GM18873 (cell line): ENCODE results near the gene ATXN2.

Experiments used
- ATAC-seq: cut with Tn5 transposase; IDR thresholded peaks from one replicate; pipeline ENCODE4 v1.9.1; 2021; ENCODE audit warnings: mild to moderate bottlenecking, moderate library complexity, moderate number of reproducible peaks; ENCODE audit not compliant: unreplicated experiment, low FRiP score

The ATXN2 gene

DNA sequence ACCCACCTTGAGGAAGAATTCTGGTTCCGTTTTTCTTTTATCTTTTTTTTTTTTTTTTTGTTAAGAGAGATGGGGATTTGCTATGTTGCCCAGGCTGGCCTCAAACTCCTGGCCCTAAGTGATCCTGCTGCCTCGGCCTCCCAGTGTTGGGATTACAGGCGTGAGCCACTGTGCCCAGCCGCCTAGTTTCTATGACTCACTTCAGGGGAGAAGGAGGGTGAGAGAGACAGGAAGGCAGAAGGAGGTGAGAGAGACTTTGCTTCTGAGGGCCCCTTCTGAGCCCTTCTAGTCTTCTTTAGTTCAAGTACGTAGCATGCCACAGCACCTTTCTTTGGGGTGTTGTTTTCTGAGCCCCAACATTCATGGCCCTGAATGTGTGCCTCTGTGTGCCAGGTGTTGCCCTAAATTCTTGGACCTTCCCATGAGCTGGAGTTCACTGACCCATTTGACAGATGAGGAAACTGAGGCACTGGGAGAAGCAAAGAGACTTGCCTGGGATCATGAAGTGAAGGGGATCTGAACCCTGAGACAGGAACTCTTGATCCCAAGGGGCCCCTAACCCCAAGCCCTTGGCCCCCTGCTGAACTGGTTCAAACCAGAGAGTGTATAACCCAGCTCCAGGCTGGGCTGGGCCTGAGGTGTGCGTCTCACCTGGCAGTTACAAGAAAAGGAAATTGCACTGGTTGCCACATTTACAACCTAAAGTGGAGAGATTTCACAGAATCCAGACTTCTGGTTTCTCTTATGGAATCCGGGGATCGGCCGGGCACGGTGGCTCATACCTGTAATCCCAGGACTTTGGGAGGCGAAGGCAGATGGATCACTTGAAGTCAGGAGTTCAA is 172.6 kb downstream of the ATXN2 start:
- no peak for ATAC-seq

DNA sequence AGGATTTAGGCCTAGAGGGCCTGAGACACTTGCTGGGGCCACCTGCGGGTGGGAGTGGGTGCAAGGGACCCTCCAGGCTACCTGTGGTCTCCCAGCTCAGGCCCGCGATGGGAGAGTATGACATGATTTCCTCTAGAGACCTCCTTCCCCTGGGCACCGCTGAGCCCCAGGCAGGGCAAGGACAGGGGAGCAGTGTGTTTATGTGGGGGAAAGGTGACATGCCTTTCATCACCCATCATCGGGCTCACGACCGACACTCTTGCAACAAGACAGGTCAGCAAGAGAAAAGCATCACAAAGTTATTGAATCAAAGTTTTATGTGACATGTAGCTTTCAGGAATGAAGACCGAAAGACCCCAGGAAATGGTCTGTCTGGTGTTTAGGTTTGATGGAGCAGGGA is 173.5 kb downstream of the ATXN2 start:
- no peak for ATAC-seq

DNA sequence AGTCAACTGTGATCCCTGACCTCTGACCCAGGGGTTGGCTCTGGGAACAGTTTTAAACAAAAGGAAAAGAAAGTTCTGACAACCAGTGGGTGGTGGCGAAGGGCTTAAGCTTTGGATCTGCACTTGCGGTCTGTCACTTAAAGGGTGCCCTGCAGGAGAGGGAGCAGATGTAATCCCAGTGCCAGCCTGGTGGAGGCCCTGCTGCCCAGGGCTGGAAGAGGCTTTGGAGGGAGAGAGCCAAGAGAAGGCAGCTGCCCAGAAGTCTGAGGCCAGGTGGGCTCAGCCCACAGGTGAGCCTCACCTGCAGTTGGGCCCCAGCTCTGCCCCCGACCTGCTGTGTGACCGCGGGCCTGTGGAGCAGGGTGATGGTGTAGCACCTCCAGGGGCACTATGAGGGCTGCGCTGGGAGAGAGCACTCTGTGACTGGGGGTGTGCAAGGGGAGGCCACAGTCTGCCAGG is 174.3 kb downstream of the ATXN2 start:
- ATAC-seq = no peak

DNA sequence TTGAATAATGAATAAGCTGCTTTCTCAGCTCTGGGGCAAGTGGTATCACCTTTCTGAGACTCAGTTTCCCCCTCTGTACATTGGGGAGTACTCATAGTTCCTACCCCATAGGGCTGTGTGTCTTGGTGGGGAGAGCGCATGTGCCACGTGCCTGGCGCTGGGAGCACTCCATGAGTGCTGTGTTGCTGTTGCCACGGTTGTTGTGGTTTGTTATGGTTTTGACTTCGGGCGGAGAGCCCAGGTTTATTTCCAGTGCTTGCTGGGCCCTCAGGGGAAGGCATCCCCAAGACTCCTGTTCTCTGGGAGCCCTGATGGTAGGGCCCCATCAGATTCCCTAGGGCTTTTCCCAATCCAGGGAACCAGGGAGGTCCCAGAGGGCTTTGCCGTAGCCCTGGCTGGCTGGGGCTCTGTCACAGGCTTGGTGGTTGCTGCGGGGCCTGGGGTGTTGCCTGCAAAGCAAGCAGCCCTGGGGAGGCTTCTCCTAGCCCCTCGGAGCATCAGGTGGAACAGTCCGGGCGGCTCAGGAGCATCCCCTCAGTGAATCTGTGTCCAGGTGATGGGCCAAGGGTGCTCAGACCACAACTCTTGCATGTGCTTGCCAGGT is 174.8 kb downstream of the ATXN2 start:
- no peak for ATAC-seq

DNA sequence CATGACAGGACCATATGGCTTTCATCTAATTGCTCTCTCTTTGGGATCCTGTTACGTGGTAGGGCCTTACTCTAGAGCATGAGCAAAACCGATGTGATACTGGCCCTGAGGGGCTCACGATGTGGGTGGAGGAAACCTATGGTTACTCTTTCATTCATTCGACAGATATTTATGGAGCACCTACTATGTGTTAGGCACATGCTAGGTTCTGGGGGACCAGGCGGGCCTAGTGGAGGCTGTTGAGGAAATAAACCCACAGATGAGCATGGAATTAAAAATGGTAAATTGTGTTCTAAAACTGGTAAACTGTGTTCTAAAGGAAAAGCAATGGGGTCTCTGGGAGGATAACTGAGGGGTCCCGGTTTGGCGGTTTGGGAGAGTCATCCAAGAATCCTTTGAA is 178.6 kb downstream of the ATXN2 start:
- ATAC-seq = no peak

DNA sequence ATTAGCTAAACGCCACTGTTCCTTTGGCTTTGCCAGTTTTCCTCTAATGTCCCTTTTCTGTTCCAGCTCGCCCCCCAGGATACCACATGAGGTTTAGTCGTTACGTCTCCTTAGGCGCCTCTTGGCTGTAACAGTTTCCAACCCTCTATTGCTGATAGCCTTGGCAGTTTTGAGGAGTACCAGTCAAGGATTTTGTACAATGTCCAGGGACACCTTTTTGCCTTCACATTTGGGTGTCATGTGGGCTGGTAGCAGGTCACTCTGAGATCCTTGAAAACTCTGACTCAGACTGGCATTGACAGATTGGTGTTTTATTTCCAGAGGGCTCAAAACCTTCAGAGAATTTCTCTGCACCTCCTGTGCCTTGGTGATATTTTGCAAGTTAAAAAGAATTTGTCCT is 179.3 kb downstream of the ATXN2 start:
- ATAC-seq = no peak

DNA sequence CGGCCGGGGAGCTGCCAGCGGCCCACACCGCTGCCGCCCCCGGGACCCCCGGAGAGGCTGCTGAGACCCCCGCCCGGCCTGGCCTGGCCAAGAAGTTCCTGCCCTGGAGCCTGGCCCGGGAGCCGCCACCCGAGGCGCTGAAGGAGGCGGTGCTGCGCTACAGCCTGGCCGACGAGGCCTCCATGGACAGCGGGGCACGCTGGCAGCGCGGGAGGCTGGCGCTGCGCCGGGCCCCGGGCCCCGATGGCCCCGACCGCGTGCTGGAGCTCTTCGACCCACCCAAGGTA is 180.6 kb downstream of the ATXN2 start:
- ATAC-seq = no peak

DNA sequence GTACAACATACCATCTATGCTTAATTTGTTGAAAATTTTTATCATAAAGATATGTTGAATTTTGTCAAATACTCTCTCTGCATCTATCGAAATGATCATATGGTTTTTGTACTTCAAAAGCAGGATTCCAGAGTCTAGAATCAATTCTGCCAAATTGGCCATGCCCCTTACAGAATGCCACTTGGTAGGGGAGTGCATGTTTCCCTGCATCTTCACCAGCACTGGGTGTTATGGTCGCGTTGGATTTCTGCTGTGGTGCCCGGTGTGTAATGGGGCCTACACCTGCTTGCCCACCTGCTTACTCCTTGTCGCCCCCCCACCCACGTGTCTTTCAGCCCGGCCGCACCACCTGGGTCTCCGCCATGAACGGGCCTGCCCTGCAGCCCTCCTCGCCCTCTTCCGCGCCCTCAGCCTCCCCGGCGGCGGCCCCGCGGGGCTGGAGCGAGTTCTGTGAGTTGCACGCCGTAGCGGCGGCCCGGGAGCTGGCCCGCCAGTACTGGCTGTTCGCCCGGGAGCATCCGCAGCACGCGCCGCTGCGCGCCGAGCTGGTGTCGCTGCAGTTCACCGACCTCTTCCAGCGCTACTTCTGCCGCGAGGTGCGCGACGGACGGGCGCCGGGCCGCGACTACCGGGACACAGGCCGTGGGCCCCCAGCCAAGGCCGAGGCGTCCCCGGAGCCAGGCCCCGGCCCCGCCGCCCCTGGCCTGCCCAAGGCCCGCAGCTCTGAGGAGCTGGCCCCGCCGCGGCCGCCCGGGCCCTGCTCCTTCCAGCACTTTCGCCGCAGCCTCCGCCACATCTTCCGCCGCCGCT is 181.1 kb downstream of the ATXN2 start:
- no peak for ATAC-seq

DNA sequence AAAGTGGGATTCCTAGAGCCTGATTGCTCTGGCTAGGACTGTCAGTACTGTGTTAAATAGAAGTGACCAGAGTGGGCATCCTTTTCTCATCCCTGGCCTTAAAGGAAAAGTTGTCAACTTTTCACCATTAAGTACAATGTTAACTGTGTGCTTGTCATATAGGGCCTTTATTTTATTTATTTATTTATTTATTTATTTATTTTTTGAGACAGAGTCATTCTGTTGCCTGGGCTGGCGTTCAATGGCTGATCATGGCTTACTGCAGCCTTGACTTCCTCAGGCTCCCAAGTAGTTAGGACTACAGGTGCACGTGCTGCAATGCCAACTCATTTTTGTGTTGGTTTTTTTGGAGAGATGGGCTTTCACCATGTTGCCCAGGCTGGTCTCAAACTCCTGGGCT is 181.8 kb downstream of the ATXN2 start:
- no peak for ATAC-seq

DNA sequence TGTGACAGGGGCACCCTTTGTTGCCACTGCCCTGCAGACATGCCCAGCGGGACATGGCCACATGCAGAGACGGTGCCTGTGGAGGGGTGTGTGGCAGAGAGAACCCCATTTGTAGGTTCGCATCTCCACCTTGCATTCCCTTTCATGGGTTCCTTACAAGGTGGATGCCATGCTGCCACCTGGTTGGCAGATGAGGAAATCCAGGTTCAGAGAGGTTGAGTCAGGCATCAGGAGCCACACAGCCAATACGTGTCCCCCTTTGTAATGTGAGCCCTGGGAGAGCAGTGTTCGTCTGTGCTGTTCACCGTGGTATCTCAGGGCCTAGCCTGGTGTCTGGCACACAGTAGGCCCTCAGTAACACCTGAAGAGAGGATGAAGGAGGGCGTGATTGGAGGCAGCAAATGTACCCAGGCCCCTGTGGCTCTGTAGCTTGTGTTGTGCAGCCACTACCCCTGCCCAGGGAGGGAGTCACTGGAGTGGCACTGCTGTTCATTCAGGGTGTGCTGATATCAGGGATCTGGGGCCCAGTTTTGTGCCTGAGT is 184.3 kb downstream of the ATXN2 start:
- ATAC-seq = no peak

DNA sequence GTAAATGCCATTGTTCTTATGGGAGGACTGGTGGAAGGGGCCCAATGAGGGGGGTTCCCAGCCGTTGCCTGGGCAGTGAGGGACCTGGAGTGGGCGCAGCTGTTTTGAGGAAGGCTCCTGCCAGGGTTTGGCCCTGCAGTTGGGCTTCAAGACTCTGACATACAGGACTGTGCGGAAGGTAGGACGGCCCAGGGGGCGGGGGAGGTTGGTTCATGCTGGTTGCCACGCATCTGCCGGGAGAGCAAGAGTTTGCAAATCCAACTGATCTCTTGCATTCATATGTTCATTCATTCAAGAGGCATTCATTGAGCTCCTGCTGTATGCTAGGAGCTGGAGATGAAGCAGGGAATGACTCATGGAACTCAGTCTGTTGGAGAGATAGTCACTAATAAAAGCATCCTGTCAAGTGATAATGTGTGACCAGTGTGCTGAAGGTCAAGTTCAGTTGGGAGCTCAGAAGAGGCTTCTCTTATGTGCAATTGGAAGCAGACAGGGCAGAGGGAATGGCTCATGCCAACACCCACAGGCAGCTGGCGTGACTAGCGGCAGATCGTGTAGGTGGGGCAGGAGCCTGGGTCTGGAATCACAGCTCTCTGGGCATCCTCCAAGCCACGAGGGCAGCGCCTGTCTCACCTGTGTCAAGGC is 185.6 kb downstream of the ATXN2 start:
- no peak for ATAC-seq

DNA sequence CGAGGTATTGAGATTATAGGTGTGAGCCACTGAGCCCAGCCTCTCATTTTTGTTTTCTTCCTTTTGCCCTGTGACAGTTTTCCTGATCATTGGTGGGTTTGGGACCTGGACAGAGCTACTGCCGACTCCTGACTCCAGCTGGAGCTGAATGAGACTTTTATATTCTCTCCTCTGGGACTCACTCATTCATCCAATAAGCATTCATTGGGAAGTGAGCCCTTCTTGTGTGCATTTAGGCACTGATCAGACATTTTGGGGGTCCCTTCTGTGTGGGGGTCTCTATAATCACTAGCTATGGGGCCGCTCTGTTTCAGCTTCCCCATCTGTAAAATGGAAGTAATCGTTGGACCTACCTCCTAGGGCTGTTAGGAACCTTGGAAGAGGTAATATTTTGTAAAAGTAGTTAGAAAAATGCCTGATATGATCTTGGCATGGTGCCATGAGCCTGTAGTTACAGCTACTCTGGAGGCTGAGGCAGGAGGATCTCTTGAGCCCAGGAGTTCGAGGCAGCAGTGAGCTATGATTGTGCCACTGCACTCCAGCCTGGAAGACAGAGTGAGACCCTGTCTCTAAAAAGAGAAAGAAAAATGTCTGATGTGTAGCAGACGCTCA is 186.2 kb downstream of the ATXN2 start:
- ATAC-seq = no peak

DNA sequence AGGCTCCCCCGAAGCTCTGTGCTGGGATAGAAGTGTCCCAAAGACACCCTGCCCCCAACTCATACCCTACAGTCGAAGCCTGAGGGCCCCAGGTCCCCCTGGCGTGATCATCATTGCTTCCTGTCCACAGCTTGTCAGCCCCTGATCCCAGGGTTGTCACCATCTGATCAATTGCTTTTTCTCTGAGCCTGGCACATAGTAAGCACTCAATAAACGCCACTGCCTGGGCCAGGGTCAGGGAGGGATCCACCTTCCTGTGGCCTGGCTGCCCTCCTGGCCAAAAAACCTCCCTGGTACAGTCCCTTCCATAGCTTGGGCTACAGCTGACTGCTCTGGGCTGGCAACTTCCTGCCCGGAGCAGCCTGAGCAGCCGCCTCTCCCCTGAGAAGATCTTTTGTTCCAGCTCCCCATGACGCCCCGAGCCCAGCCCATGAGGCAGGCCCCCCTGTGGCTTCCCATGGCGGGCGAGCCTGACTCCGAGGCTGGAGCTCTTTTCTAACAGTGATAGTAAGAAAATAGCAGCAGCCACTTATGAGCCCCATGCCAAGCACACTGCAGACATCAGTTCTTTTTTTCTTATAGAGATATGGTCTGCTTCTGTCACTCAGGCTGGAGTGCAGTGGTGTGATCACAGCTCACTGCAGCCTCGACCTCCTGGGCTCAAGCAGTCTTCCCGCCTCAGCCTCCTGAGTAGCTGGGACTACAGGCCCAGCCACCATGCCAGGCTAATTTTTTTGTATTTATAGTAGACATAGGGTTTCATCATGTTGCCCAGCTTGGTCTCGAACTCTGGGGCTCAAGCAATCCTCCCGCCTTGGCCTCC is 186.9 kb downstream of the ATXN2 start:
- ATAC-seq = no peak

DNA sequence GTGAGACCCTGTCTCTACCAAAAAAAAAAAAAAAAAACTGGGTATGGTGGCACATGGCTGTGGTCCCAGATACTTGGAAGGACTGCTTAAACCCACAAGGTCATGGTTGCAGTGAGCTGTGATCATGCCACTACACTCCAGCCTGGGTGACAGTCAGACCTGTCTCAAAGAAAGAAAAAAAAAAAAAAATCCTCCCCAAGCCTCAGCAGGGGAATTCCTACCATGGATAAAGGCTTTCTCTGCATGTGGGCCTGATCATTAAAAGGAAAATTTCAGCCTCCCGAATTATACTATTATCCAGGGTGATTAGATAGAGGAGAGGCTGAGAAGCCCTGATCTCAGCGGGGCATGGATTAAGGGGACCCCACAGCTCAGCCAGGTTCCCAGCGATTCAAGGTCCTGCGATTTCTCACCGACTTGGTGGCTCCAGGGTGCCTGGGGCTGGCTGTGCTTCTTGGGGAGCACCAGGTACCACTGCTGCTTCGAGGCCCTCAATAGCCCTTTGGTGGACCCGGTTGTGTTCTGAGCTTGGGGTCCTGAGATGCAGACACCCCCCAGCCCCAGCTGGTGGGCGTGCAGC is 187.8 kb downstream of the ATXN2 start:
- no peak for ATAC-seq

DNA sequence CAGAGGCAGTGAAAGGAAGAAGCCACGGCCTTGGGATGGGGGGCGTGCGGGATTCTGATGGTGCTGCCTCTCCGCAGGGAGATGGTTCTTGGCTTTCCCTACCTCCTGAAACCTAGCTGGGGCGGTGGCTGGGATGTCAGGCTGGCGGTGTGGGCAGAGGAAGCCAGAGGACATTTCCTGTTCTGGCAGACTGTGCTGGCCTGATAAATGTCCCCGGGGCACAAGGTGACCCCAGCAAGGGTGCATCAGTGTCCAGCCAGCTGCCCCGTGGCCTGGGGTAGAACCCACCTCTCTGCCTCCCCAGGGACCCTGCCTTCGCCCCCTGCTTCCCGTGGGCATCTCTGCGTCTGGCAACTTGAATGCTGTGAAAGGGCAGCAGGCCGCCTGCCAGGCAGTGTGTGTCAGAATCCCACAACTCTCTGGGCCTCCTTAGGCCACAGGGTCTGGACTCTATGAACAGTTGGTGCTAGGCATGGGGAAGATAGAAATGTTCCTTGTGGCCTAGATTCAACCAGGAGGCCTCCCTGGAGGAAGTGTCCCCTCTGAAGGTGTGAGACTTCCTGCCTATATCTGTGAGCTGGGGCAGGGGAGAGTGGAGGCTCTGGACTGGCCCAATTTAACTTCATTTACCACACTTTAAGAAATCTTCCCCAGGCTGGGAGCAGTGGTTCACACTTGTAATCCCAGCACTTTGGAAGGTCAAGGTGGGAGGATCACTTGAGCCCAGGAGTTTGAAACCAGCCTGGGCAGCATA is 188.5 kb downstream of the ATXN2 start:
- no peak for ATAC-seq

DNA sequence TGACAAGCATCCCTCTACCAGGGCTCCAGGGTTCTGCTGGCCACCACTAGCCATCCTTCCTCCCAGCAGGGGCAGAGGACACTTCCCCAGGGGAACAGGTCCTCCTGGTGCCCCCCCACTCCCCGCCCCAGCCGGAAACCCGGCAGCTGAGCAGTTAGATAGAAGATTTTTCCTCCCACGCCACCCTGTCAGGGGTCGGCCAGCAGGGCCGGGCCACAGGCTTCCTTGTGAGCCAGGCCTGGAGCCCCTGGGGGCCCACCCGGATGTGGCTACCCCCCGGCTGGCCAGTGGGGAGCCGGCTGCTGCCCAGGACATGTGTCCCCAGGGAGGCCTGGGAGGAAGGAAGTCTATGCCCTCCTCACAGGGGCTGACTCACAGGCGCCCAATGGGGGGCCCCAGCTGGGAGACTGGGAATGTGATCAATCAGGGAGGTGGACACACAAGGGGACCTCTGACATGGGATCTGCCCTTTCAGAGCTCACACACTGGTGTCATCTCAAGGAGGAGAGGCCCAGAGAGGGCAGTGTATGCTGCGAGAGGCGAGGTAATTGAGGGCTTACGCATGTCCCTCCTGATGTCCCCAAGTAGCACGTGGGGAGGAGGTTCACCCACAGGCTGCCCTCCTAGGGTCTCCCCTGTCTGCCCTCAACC is 189.2 kb downstream of the ATXN2 start:
- no peak for ATAC-seq

DNA sequence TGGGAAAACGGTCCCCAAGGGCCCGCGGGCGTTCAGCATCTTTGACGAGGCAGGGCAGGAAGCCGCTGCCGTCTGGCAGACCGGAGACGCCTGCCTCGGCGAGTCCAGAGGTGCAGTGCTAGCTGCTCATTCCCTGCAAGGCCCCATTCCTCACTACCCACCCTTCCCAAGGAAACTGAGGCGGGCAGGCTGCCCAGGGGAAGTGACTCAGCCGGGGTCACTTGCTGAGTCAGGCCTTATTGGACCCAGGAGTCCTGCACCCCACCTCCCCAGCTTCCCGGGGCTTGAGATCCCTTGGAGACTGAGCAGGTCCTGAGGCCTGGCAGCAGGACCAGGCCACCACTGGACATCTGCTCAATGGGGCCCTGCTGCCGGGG is 189.7 kb downstream of the ATXN2 start:
- ATAC-seq = no peak
